NCI-H748 treated with DMSO at 0.1 percent for 48 hours (cell line): ENCODE measurements around the gene TMPRSS2.

Source experiments
- DNase-seq: peaks from one replicate; lab custom pipeline; 2025; lab: John Stamatoyannopoulos, UW

The TMPRSS2 gene

GRCh38 chr21:41507521-41508414 lies at the start of gene TMPRSS2:
TSS of gene TMPRSS2 (minus strand) at chr21:41508158. CDS start at chr21:41498133, 10,025 bp downstream.
- DNase-seq: no peak

- no peak for DNase-seq
These were observed 47.1 kb upstream of the TMPRSS2 start for GRCh38 chr21:41555057-41555456.

GRCh38 chr21:41552254-41552653 lies 44.3 kb upstream of the TMPRSS2 start:
- no peak for DNase-seq

GRCh38 chr21:41548781-41549180 lies 40.8 kb upstream of the TMPRSS2 start:
- no peak for DNase-seq

- no peak for DNase-seq
These were observed 39.2 kb upstream of the TMPRSS2 start for GRCh38 chr21:41547111-41547510.

GRCh38 chr21:41545500-41546359 lies 37.8 kb upstream of the TMPRSS2 start:
- no peak for DNase-seq

DNA sequence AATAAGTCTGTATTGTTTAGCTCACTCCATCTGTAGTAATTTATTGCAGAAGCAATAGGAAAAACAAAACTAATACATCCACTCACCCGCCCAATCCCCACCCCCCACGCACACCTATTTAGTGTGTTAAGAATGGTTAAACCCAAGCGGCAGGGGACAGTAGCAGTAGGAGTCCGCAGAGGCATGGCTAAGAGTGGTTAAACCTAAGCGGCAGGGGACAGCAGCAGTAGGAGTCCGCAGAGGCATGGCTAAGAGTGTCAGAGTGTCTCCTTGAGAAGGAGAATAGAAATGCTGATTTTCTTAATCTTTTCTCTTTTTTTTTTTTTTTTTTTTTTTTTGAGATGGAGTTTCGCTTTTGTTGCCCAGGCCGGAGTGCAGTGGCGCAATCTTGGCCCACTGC lies 34.8 kb upstream of the TMPRSS2 start:
- DNase-seq: no peak

- DNase-seq: no peak
These were observed 29.4 kb upstream of the TMPRSS2 start for GRCh38 chr21:41537356-41537755.

- DNase-seq: no peak
These were observed 28.8 kb upstream of the TMPRSS2 start for GRCh38 chr21:41536827-41537103.

GRCh38 chr21:41536076-41536826 lies 28.3 kb upstream of the TMPRSS2 start:
- DNase-seq: no peak

DNA sequence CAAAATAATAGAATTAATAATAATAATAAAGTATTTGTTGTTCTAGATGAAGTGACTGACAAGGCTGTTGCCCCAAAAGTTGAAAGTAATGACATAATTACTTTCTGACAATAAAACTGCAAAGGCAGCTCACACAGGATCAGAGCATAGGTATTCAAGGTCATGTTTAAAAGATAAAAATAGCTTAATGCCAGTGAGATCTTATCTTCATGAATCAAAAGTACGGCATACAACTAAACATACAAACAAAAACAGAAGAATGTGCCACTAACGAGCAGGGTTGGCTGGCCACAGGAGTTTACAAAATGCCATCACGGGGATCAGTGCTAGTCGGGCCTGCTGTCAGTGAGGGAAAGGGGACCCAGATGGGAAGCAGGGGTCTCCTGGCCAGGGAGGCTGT lies 22.4 kb upstream of the TMPRSS2 start:
- DNase-seq: no peak

DNA sequence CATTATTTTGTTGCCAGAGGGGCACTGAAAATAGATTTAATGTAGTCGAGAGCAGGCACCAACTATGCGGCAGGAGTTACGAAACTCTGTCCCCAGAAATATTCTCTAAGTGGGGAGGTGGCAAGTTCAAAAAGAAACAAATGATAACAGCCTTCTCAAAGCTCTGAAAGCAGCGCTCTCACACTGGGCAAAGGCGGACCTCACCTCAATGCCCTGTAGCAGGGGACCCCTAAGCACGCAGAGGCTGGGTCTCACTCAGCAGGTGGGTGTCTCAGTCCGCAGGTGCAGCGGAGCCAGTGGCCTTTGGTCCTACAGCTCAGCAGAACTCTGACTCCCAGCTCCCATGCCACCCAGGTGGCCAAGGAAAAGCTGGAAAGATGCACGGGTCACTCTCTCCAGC lies 21.8 kb upstream of the TMPRSS2 start:
- DNase-seq: no peak

DNA sequence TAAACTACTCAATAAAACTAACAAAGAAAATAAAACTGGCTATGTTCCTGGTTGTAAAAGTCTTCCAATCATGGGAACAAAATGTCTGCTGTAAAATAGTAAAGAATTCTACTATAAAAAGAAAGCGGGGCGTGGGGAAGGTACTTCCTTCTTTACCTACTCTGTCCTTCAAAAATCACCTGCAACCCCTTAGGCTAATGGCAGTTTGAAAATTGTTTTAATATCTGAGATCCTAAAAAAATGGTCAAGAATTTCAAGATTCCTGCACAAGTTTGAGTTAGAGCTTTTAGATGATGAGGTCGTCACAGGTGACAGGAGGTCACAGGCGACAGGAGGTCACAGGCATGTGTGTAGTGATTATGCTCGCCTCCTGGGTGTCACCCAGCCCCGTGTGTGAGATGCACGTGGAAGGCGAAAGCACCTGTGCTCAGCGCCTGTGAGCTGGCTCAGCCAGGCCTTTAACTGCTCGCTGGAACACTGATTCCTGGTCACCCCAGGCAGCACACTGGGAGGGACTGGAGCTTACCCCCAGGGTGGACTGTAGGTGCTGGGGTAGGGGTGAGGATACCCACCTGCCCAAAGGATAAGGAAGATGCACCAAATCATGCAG lies 18.6 kb upstream of the TMPRSS2 start:
- DNase-seq: no peak

DNA sequence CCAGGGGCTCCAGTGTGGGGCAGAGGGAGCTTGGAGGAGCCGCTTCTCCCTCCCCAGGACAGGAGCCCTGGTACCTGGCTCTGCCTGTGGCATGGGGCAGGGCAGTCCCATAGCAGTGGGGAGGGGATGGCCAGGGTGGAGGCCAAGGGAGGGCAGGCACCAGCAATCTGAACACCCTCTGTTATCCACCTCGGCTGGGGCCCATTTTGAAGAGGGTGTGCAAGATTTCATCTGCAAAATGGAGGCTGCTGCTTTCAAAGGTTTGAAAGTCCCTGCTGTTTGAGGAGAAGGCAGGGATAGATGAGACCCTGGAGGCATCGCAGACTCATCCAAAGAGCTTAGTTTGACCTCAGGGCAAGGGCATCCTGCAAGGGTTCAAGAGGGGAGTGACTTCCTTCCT lies 15.2 kb upstream of the TMPRSS2 start:
- DNase-seq: no peak

GRCh38 chr21:41521489-41522027 lies 13.6 kb upstream of the TMPRSS2 start:
- no peak for DNase-seq

DNA sequence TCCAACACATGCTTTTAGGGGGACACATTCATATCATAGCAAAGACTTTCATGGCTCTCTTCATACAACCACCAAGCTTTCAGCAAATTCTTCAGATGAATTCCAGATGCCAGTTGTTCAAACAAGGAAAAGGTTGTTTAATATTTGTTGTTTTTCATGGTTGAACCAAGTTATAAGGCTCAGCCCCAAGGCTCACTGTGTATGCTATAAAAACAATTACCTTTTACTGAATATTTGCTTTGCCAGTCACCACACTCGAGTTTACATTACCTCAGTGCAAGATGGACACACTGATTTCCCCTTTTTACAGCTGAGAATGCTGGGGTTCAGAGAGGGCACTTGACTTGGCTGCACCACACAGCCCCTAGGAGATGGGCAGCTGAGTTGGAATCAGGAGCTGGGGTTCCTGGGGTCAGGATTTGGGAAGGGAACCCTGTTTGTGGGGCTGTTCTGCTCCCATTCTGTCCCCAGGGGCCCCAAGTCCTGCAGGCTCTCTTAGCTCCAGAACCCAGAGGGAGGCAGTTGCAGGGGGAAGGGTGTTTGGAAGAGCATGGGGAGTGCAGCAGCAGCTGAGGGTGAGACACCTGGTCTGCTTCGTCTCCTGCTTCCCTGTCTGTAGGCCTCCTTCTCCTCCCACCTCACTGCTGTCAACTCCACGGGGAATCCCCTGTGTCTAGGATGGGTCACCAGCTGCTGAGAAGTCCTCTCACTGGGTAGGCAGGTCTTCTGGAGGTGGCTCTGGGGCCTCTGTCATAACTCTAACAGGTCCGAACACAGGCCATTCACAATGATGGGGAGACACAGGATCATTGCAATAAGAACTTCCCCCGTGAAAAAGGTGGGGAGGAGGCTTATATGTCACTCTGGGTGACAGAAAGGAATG lies 12.8 kb upstream of the TMPRSS2 start:
- DNase-seq: no peak

- DNase-seq: no peak
These were observed 12.0 kb upstream of the TMPRSS2 start for GRCh38 chr21:41519806-41520559.

GRCh38 chr21:41518757-41519156 lies 10.8 kb upstream of the TMPRSS2 start:
- DNase-seq: no peak

DNA sequence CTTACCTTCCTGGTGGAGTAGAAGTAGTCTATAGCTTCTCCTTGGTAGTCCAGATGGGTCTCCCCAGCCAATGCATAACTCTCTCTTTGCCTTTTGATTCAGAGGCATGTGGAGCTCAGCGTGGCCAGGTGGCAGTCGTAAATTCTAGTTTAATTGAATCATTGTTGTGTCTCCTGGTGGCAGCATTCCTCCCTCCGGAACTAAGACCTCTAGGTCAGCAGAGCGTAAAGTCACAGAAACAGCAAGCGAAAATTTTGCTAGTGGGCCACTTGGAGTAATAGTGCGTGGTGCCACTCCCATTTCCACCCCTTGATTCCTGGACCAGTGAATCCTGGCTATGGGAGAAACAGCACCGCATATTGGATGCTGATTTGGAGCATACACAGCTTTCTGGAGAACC lies 3.9 kb upstream of the TMPRSS2 start:
- DNase-seq: no peak

- no peak for DNase-seq
These were observed 2.5 kb upstream of the TMPRSS2 start for GRCh38 chr21:41510500-41510899.
